H1 (cell line): ENCODE measurements around the gene TP53I3.
"Not testable (repeated sequence)": the region's sequence is repeated elsewhere in the genome, so short reads cannot be mapped to it uniquely, and the experiment has no call there.

ENCODE experiments used
- CTCF ChIP-seq, 3 experiments: IDR thresholded peaks; 1 replicate in 2 of 3; 2 replicates in 1 of 3; pipeline versions ENCODE4 v1.5.1 to v1.6.1; 2011; ENCODE audit warnings: low read length in 3 of 3, mild to moderate bottlenecking in 3 of 3, inconsistent platforms in 2 of 3, low read depth in 1 of 3, moderate library complexity in 1 of 3; ENCODE audit not compliant: insufficient read depth in 1 of 3; ENCODE audit errors: control extremely low read depth in 1 of 3
- E2F6 ChIP-seq: IDR thresholded peaks from 2 replicates; pipeline ENCODE4 v1.6.1; 2012; ENCODE audit warnings: inconsistent platforms
- JUND ChIP-seq: IDR thresholded peaks from 2 replicates; pipeline ENCODE4 v1.6.1; 2011; ENCODE audit warnings: mild to moderate bottlenecking, improper control_type of control experiment, low read length
- MAFK ChIP-seq: IDR thresholded peaks from 2 replicates; pipeline ENCODE4 v1.6.1; 2012; ENCODE audit warnings: low read depth, mild to moderate bottlenecking, improper control_type of control experiment, low read length
- SP1 ChIP-seq: IDR thresholded peaks from 2 replicates; pipeline ENCODE4 v1.6.1; 2011; ENCODE audit warnings: low read depth, low read length
- USF2 ChIP-seq: IDR thresholded peaks from 2 replicates; pipeline ENCODE4 v1.6.1; 2011; ENCODE audit warnings: low read length, improper control_type of control experiment

GRCh38 chr2:24095171-24095677 is 10.6 kb upstream of the TP53I3 start:
- not testable (repeated sequence) for TF ChIP-seq USF2; CTCF (IDR thresholded peaks at IDR 0.05; ENCODE audit: control extremely low read depth in 1 of 3, insufficient read depth in 1 of 3, low read depth in 1 of 3, low read length in 3 of 3); SP1; JUND; E2F6; MAFK
